GM23248 (cell line): ENCODE data around the gene ITGA4.

Experiments used
- EZH2 ChIP-seq: fragments of 200-600 bp; sonication (generic); IDR thresholded peaks from 2 replicates; pipeline ENCODE4 v1.6.1; 2018; ENCODE audit warnings: antibody characterized with exemption, mild to moderate bottlenecking; ENCODE audit not compliant: insufficient read depth, poor library complexity, severe bottlenecking
- EZH2phosphoT487 ChIP-seq: fragments of 200-600 bp; sonication (generic); IDR thresholded peaks from 2 replicates; pipeline ENCODE4 v1.6.1; 2018; ENCODE audit warnings: antibody characterized with exemption, moderate library complexity, mild to moderate bottlenecking, low read depth; ENCODE audit not compliant: insufficient read depth

GRCh38 chr2:181578829-181579228 lies 121.6 kb downstream of the ITGA4 start:
- TF ChIP-seq EZH2 (no peak), EZH2phosphoT487 (no peak)
